Measurements from ENCODE around the gene SLMAP.

SLMAP gene

GRCh38 chr3:57755368-57755675 lies 787 bp upstream of the SLMAP start:
- no peak for DNase-seq

GRCh38 chr3:57756528-57757401 lies 656 bp downstream of the SLMAP start:
- peak; percentile 24 for DNase-seq

- DNase-seq = no peak
Measured at GRCh38 chr3:57757642-57758297, 1.7 kb downstream of the SLMAP start.

GRCh38 chr3:57758686-57759085 lies 2.6 kb downstream of the SLMAP start:
- no peak for DNase-seq

- no peak for DNase-seq
Measured at GRCh38 chr3:57764794-57765193, 8.7 kb downstream of the SLMAP start.

- DNase-seq = no peak
Measured at GRCh38 chr3:57768595-57768994, 12.5 kb downstream of the SLMAP start.

- no peak for DNase-seq
Measured at GRCh38 chr3:57770009-57770827, 14.1 kb downstream of the SLMAP start.

- no peak for DNase-seq
Measured at GRCh38 chr3:57772251-57772650, 16.1 kb downstream of the SLMAP start.

GRCh38 chr3:57777774-57778173 lies 21.7 kb downstream of the SLMAP start:
- DNase-seq = no peak

- no peak for DNase-seq
Measured at GRCh38 chr3:57778494-57778893, 22.4 kb downstream of the SLMAP start.

- no peak for DNase-seq
Measured at GRCh38 chr3:57779666-57780065, 23.6 kb downstream of the SLMAP start.

GRCh38 chr3:57783186-57784088 lies 27.3 kb downstream of the SLMAP start:
- no peak for DNase-seq

GRCh38 chr3:57784089-57784735 lies 28.1 kb downstream of the SLMAP start:
- DNase-seq = no peak

GRCh38 chr3:57785446-57785845 lies 29.3 kb downstream of the SLMAP start:
- DNase-seq = no peak

- no peak for DNase-seq
Measured at GRCh38 chr3:57787867-57788623, 31.9 kb downstream of the SLMAP start.

GRCh38 chr3:57788624-57789018 lies 32.5 kb downstream of the SLMAP start:
- no peak for DNase-seq

- DNase-seq = no peak
Measured at GRCh38 chr3:57791245-57791644, 35.1 kb downstream of the SLMAP start.

- DNase-seq = no peak
Measured at GRCh38 chr3:57792198-57792597, 36.1 kb downstream of the SLMAP start.

GRCh38 chr3:57793737-57794187 lies 37.7 kb downstream of the SLMAP start:
- DNase-seq = no peak

GRCh38 chr3:57794501-57794900 lies 38.4 kb downstream of the SLMAP start:
- DNase-seq = no peak

- no peak for DNase-seq
Measured at GRCh38 chr3:57794951-57795350, 38.8 kb downstream of the SLMAP start.
